Measurements from ENCODE around the gene SEMA3D.

The SEMA3D gene

GRCh38 chr7:85039196-85039923, 147.5 kb downstream of the SEMA3D start:
- H3K4me3 ChIP-seq (ENCODE audit: low read length), result no peak overlapping the region

GRCh38 chr7:85038466-85038865, 148.4 kb downstream of the SEMA3D start:
- Histone ChIP-seq H4K5ac (ENCODE audit: low read length) (no peak overlapping the region), H3K4ac (ENCODE audit: low read depth, low read length) (no peak overlapping the region), H3K4me1 (ENCODE audit: control insufficient read depth, low read depth, low read length) (no peaks in the 10 kb centered on the region), H3K36me3 (ENCODE audit: control insufficient read depth, insufficient read depth, low read length) (no peaks in the 10 kb centered on the region), H3K56ac (ENCODE audit: low read length) (no peak overlapping the region), H2BK120ac (ENCODE audit: low read depth, low read length) (no peak overlapping the region), H3K4me2 (ENCODE audit: low read length) (no peak overlapping the region), H3K79me1 (ENCODE audit: low read length) (no peaks in the 10 kb centered on the region), H3K79me2 (ENCODE audit: control insufficient read depth, insufficient read depth, low read length) (no peaks in the 10 kb centered on the region), H3K4me3 (ENCODE audit: low read length) (no peak overlapping the region), H2BK15ac (replicated peaks; ENCODE audit: low read depth) (no peak overlapping the region), H3K27me3 (ENCODE audit: insufficient read depth, low read length, poor library complexity) (no peaks in the 10 kb centered on the region), H2BK5ac (ENCODE audit: low read length) (no peak overlapping the region), H3K9ac (ENCODE audit: low read length) (no peak overlapping the region), H3K27ac (ENCODE audit: low read depth, low read length) (no peak overlapping the region), H2AK5ac (ENCODE audit: low read length) (no peak overlapping the region), H3K23ac (ENCODE audit: low read length) (no peak overlapping the region), H3K18ac (ENCODE audit: low read length) (no peak overlapping the region), H4K8ac (ENCODE audit: low read depth, low read length) (no peak overlapping the region)
- WGBS (ENCODE audit: extremely low coverage, insufficient coverage, low lambda C conversion rate), result no CpG with 5 or more reads among the region's 2 CpGs
- no peak for DNase-seq

More at GRCh38 chr7:85039196-85039923, 147.5 kb downstream of the SEMA3D start:
- H3K18ac ChIP-seq (ENCODE audit: low read length), result no peak overlapping the region
- no CpG with 5 or more reads among the region's 11 CpGs for WGBS (ENCODE audit: extremely low coverage, insufficient coverage, low lambda C conversion rate)
- H3K79me1 ChIP-seq (ENCODE audit: low read length), result no peaks in the 10 kb centered on the region
- H3K4ac ChIP-seq (ENCODE audit: low read depth, low read length), result no peak overlapping the region
- H3K4me1 ChIP-seq (ENCODE audit: control insufficient read depth, low read depth, low read length), result no peaks in the 10 kb centered on the region
- H3K4me2 ChIP-seq (ENCODE audit: low read length), result no peak overlapping the region
- H4K8ac ChIP-seq (ENCODE audit: low read depth, low read length), result no peak overlapping the region
- H3K36me3 ChIP-seq (ENCODE audit: control insufficient read depth, insufficient read depth, low read length), result no peaks in the 10 kb centered on the region
- H2BK5ac ChIP-seq (ENCODE audit: low read length), result no peak overlapping the region
- no peaks in the 10 kb centered on the region for H3K27me3 ChIP-seq (ENCODE audit: insufficient read depth, low read length, poor library complexity)
- H2AK5ac ChIP-seq (ENCODE audit: low read length), result no peak overlapping the region
- H2BK15ac ChIP-seq (replicated peaks; ENCODE audit: low read depth), result no peak overlapping the region
- H3K23ac ChIP-seq (ENCODE audit: low read length), result no peak overlapping the region
- no peak overlapping the region for H2BK120ac ChIP-seq (ENCODE audit: low read depth, low read length)
- no peak overlapping the region for H4K5ac ChIP-seq (ENCODE audit: low read length)
- no peak overlapping the region for H3K27ac ChIP-seq (ENCODE audit: low read depth, low read length)
- DNase-seq, result no peak
- H3K56ac ChIP-seq (ENCODE audit: low read length), result no peak overlapping the region
- no peak overlapping the region for H3K9ac ChIP-seq (ENCODE audit: low read length)
- no peaks in the 10 kb centered on the region for H3K79me2 ChIP-seq (ENCODE audit: control insufficient read depth, insufficient read depth, low read length)

- Histone ChIP-seq H2BK15ac (replicated peaks; ENCODE audit: low read depth) (no peak overlapping the region), H3K27ac (ENCODE audit: low read depth, low read length) (no peak overlapping the region), H3K4ac (ENCODE audit: low read depth, low read length) (no peak overlapping the region), H3K9ac (ENCODE audit: low read length) (no peak overlapping the region), H4K8ac (ENCODE audit: low read depth, low read length) (no peak overlapping the region), H3K4me1 (ENCODE audit: control insufficient read depth, low read depth, low read length) (no peaks in the 10 kb centered on the region), H3K56ac (ENCODE audit: low read length) (no peak overlapping the region), H4K5ac (ENCODE audit: low read length) (no peak overlapping the region), H3K79me2 (ENCODE audit: control insufficient read depth, insufficient read depth, low read length) (no peaks in the 10 kb centered on the region), H3K36me3 (ENCODE audit: control insufficient read depth, insufficient read depth, low read length) (no peaks in the 10 kb centered on the region), H3K4me3 (ENCODE audit: low read length) (no peak overlapping the region), H3K4me2 (ENCODE audit: low read length) (no peak overlapping the region), H2BK5ac (ENCODE audit: low read length) (no peak overlapping the region), H3K27me3 (ENCODE audit: insufficient read depth, low read length, poor library complexity) (no peaks in the 10 kb centered on the region), H3K23ac (ENCODE audit: low read length) (no peak overlapping the region), H2AK5ac (ENCODE audit: low read length) (no peak overlapping the region), H2BK120ac (ENCODE audit: low read depth, low read length) (no peak overlapping the region), H3K18ac (ENCODE audit: low read length) (no peak overlapping the region), H3K79me1 (ENCODE audit: low read length) (no peaks in the 10 kb centered on the region)
- DNase-seq, result no peak
- no CpG with 5 or more reads among the region's 7 CpGs for WGBS (ENCODE audit: extremely low coverage, insufficient coverage, low lambda C conversion rate)
Observed at GRCh38 chr7:85033263-85033662, 153.6 kb downstream of the SEMA3D start.

GRCh38 chr7:85031475-85031874, 155.4 kb downstream of the SEMA3D start:
- H2BK120ac ChIP-seq (ENCODE audit: low read depth, low read length), result no peak overlapping the region
- no peak overlapping the region for H3K56ac ChIP-seq (ENCODE audit: low read length)
- H3K79me1 ChIP-seq (ENCODE audit: low read length), result no peaks in the 10 kb centered on the region
- H4K5ac ChIP-seq (ENCODE audit: low read length), result no peak overlapping the region
- H2BK5ac ChIP-seq (ENCODE audit: low read length), result no peak overlapping the region
- no peak overlapping the region for H3K4me3 ChIP-seq (ENCODE audit: low read length)
- no peak overlapping the region for H3K23ac ChIP-seq (ENCODE audit: low read length)
- H3K18ac ChIP-seq (ENCODE audit: low read length), result no peak overlapping the region
- H3K27ac ChIP-seq (ENCODE audit: low read depth, low read length), result no peak overlapping the region
- no peaks in the 10 kb centered on the region for H3K27me3 ChIP-seq (ENCODE audit: insufficient read depth, low read length, poor library complexity)
- no peaks in the 10 kb centered on the region for H3K36me3 ChIP-seq (ENCODE audit: control insufficient read depth, insufficient read depth, low read length)
- no peak overlapping the region for H2AK5ac ChIP-seq (ENCODE audit: low read length)
- H2BK15ac ChIP-seq (replicated peaks; ENCODE audit: low read depth), result no peak overlapping the region
- no peak for DNase-seq
- WGBS (ENCODE audit: extremely low coverage, insufficient coverage, low lambda C conversion rate), result 100% methylated on average over 2 of the region's 3 CpGs
- H3K9ac ChIP-seq (ENCODE audit: low read length), result no peak overlapping the region
- H3K79me2 ChIP-seq (ENCODE audit: control insufficient read depth, insufficient read depth, low read length), result no peaks in the 10 kb centered on the region
- H3K4me1 ChIP-seq (ENCODE audit: control insufficient read depth, low read depth, low read length), result no peaks in the 10 kb centered on the region
- no peak overlapping the region for H3K4ac ChIP-seq (ENCODE audit: low read depth, low read length)
- H4K8ac ChIP-seq (ENCODE audit: low read depth, low read length), result no peak overlapping the region
- H3K4me2 ChIP-seq (ENCODE audit: low read length), result no peak overlapping the region

GRCh38 chr7:85030893-85031292, 156.0 kb downstream of the SEMA3D start:
- no peak overlapping the region for H2BK15ac ChIP-seq (replicated peaks; ENCODE audit: low read depth)
- no peak overlapping the region for H3K23ac ChIP-seq (ENCODE audit: low read length)
- H2BK120ac ChIP-seq (ENCODE audit: low read depth, low read length), result no peak overlapping the region
- H3K79me1 ChIP-seq (ENCODE audit: low read length), result no peaks in the 10 kb centered on the region
- no peak overlapping the region for H4K8ac ChIP-seq (ENCODE audit: low read depth, low read length)
- H3K4ac ChIP-seq (ENCODE audit: low read depth, low read length), result no peak overlapping the region
- H4K5ac ChIP-seq (ENCODE audit: low read length), result no peak overlapping the region
- H3K56ac ChIP-seq (ENCODE audit: low read length), result no peak overlapping the region
- H2AK5ac ChIP-seq (ENCODE audit: low read length), result no peak overlapping the region
- no peaks in the 10 kb centered on the region for H3K79me2 ChIP-seq (ENCODE audit: control insufficient read depth, insufficient read depth, low read length)
- no peaks in the 10 kb centered on the region for H3K27me3 ChIP-seq (ENCODE audit: insufficient read depth, low read length, poor library complexity)
- no peak overlapping the region for H3K4me2 ChIP-seq (ENCODE audit: low read length)
- H2BK5ac ChIP-seq (ENCODE audit: low read length), result no peak overlapping the region
- no peak overlapping the region for H3K27ac ChIP-seq (ENCODE audit: low read depth, low read length)
- no peak overlapping the region for H3K4me3 ChIP-seq (ENCODE audit: low read length)
- H3K9ac ChIP-seq (ENCODE audit: low read length), result no peak overlapping the region
- DNase-seq, result peak; percentile 62
- no peaks in the 10 kb centered on the region for H3K4me1 ChIP-seq (ENCODE audit: control insufficient read depth, low read depth, low read length)
- no peak overlapping the region for H3K18ac ChIP-seq (ENCODE audit: low read length)
- no peaks in the 10 kb centered on the region for H3K36me3 ChIP-seq (ENCODE audit: control insufficient read depth, insufficient read depth, low read length)

- H3K9ac ChIP-seq (ENCODE audit: low read length), result no peak overlapping the region
- H3K36me3 ChIP-seq (ENCODE audit: control insufficient read depth, insufficient read depth, low read length), result no peaks in the 10 kb centered on the region
- no peak overlapping the region for H3K18ac ChIP-seq (ENCODE audit: low read length)
- no peaks in the 10 kb centered on the region for H3K79me1 ChIP-seq (ENCODE audit: low read length)
- H2BK120ac ChIP-seq (ENCODE audit: low read depth, low read length), result no peak overlapping the region
- H2BK15ac ChIP-seq (replicated peaks; ENCODE audit: low read depth), result no peak overlapping the region
- no CpG with 5 or more reads among the region's 3 CpGs for WGBS (ENCODE audit: extremely low coverage, insufficient coverage, low lambda C conversion rate)
- H3K4me1 ChIP-seq (ENCODE audit: control insufficient read depth, low read depth, low read length), result no peaks in the 10 kb centered on the region
- H3K4ac ChIP-seq (ENCODE audit: low read depth, low read length), result no peak overlapping the region
- H3K23ac ChIP-seq (ENCODE audit: low read length), result no peak overlapping the region
- H3K56ac ChIP-seq (ENCODE audit: low read length), result no peak overlapping the region
- no peak overlapping the region for H3K4me2 ChIP-seq (ENCODE audit: low read length)
- H2BK5ac ChIP-seq (ENCODE audit: low read length), result no peak overlapping the region
- no peaks in the 10 kb centered on the region for H3K79me2 ChIP-seq (ENCODE audit: control insufficient read depth, insufficient read depth, low read length)
- H4K8ac ChIP-seq (ENCODE audit: low read depth, low read length), result no peak overlapping the region
- no peak overlapping the region for H2AK5ac ChIP-seq (ENCODE audit: low read length)
- H3K4me3 ChIP-seq (ENCODE audit: low read length), result no peak overlapping the region
- H3K27me3 ChIP-seq (ENCODE audit: insufficient read depth, low read length, poor library complexity), result no peaks in the 10 kb centered on the region
- no peak overlapping the region for H4K5ac ChIP-seq (ENCODE audit: low read length)
- H3K27ac ChIP-seq (ENCODE audit: low read depth, low read length), result no peak overlapping the region
- DNase-seq, result no peak
Observed at GRCh38 chr7:85025312-85025756, 161.5 kb downstream of the SEMA3D start.

Measured in mesendoderm (in vitro differentiated cells).